ENCODE measurements around the gene THTPA. TPM values are rescaled to one million over a fixed set of nuclear protein-coding genes. Genes with fewer than 3 reads are reported as not detected.
A peak's percentile ranks its signal among the peaks of the same experiment; 100 is the strongest.

THTPA gene
- total RNA-seq, 2 donors from 2014 or later, result 13.0 to 17.0 TPM

DNA sequence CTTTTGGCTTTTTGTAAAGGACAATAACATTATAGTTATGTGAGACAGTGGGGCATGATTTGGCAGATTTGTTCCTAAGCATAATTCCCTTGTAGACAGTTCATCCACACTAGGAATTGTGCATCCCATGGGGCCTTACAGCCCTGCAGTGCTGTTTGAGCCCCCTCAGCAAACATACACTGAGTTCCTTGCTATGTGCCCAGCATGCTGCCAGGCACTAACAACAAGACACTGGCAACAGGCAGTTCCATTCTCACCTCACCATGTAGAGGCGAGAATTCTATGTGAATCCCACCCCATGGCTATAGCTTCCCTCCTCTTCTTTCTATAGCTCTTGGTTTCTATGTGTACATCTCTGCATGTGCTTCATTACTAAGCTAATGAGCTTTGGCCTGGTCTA, 1.9 kb downstream of the THTPA start:
- Histone ChIP-seq H3K9ac (ENCODE audit: extremely low read depth, low read length, poor library complexity, severe bottlenecking) (no peak overlapping the region), H3K4me3 (ENCODE audit: low read length) (no peak overlapping the region), H3K9me3 (ENCODE audit: control insufficient read depth, low read length) (no peaks in the 10 kb centered on the region), H3K27me3 (ENCODE audit: control insufficient read depth, insufficient read depth, low read length, poor library complexity, severe bottlenecking) (no peaks in the 10 kb centered on the region), H3K4me1 (ENCODE audit: control insufficient read depth, insufficient read depth, low read length) (no peaks in the 10 kb centered on the region), H3K36me3 (ENCODE audit: control insufficient read depth, insufficient read depth, low read length) (peaks cover 51% of the 10 kb centered on the region), H3K27ac (ENCODE audit: low read depth, low read length) (no peak overlapping the region)
- Mint-ChIP-seq H3K4me3 (peak overlapping the region; percentile 81), H3K36me3 (ENCODE audit: low read depth) (peaks cover 31% of the 10 kb centered on the region), H3K27me3 (ENCODE audit: insufficient read depth) (no peaks in the 10 kb centered on the region), H3K4me1 (peaks cover 13% of the 10 kb centered on the region), H3K9me3 (no peaks in the 10 kb centered on the region), H3K27ac (no peak overlapping the region)
- 88 to 100% methylated on average over 1 of the region's 1 CpG for WGBS, 2 experiments (ENCODE audit: insufficient coverage in 1 of 2, insufficient read length in 1 of 2)
- no peak for DNase-seq
- no peak for TF ChIP-seq CTCF (conservative IDR thresholded peaks at IDR 0.05)

DNA sequence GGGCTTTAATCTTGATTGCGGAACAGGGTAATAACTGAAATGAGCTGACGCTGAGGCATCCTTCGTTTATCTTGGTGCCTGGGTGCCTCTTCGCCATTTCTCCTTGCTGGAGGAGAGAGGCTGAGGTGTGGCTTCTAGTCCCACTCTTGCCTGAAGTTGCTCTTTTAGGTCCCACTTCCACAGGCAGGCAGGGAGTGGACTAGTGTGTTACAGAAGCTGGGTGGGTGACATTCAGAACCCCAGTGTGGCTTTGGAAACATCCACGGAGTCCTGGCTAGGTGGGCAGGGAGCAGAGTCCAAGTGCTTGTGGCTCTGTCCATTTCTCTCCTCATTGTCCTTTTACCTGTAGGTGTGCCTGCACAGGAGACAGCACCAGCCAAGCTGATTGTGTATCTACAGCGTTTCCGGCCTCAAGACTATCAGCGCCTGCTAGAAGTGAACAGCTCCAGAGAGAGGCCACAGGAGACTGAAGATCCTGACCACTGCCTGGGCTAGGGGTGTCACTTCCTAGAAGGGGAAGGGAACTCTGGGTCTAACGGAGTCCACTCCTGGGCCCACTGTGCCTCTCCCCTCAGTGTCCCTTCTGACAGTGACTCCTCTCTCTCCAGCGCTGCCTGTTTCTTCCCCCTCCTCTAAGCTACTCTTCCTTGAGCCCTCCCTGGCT, 2.4 kb downstream of the THTPA start:
- peaks cover 56% of the 10 kb centered on the region for H3K36me3 ChIP-seq (ENCODE audit: control insufficient read depth, insufficient read depth, low read length)
- no peak for DNase-seq
- no peak overlapping the region for H3K4me3 ChIP-seq (ENCODE audit: low read length)
- H3K4me1 Mint-ChIP-seq, result peaks cover 13% of the 10 kb centered on the region
- peaks cover 36% of the 10 kb centered on the region for H3K36me3 Mint-ChIP-seq (ENCODE audit: low read depth)
- no peak for TF ChIP-seq CTCF (conservative IDR thresholded peaks at IDR 0.05)
- no peak overlapping the region for H3K4me3 Mint-ChIP-seq
- no peaks in the 10 kb centered on the region for H3K9me3 ChIP-seq (ENCODE audit: control insufficient read depth, low read length)
- H3K4me1 ChIP-seq (ENCODE audit: control insufficient read depth, insufficient read depth, low read length), result no peaks in the 10 kb centered on the region
- no peak overlapping the region for H3K9ac ChIP-seq (ENCODE audit: extremely low read depth, low read length, poor library complexity, severe bottlenecking)
- no peaks in the 10 kb centered on the region for H3K27me3 ChIP-seq (ENCODE audit: control insufficient read depth, insufficient read depth, low read length, poor library complexity, severe bottlenecking)
- H3K27ac Mint-ChIP-seq, result peak overlapping the region; percentile 30
- no peaks in the 10 kb centered on the region for H3K9me3 Mint-ChIP-seq
- no peak overlapping the region for H3K27ac ChIP-seq (ENCODE audit: low read depth, low read length)
- H3K27me3 Mint-ChIP-seq (ENCODE audit: insufficient read depth), result no peaks in the 10 kb centered on the region
- whole genome bisulfite sequencing, 2 experiments (ENCODE audit: insufficient coverage in 1 of 2, insufficient read length in 1 of 2), result 91 to 93% methylated on average over 8 to 10 of the region's 10 CpGs

DNA sequence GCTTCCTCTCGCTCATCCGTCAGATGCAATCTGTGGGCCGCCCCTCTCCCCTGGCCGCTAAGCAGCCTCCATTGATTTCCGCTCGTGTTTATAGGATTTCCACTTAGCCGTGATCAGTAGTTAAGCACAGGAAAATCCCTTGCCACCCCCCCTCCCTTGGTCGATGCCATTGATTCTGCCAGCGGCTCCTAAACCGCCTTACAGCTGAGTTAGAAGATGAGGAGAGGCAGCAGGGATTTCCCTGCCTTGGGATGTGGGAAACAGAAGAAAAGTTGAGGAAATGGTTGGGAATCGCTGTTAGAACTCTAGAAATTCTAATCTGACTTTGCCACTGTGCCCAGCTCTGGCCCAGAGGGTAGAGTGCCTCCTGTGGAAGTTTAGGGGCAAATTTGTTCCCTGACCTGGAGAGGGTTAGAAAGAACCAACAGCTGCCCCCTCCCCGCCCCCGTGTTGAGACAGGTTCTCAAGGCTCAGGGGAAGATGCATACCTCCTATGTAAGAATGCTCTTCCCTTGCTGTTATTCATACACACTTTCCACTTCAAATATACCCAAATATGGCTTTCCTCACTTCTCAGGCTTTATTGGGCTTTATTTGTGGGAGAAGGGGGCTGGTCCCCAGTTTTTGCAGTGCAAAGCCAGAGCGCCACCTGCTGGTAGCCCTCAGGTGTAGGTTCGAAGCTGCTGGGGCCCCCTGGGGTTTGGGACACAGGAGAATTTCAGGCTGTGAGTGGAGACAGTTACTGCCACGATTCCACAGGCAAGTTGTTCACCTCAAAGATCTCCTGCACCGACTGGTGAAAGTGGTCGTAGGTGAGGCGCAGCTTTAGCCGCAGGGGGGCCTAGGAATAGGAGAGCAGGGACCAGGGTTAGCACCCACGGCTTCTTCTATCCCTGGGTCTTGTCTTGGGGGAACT, 3.2 kb downstream of the THTPA start:
- Histone ChIP-seq H3K27ac (ENCODE audit: low read depth, low read length) (no peak overlapping the region), H3K9me3 (ENCODE audit: control insufficient read depth, low read length) (no peaks in the 10 kb centered on the region), H3K27me3 (ENCODE audit: control insufficient read depth, insufficient read depth, low read length, poor library complexity, severe bottlenecking) (no peaks in the 10 kb centered on the region), H3K4me3 (ENCODE audit: low read length) (no peak overlapping the region), H3K4me1 (ENCODE audit: control insufficient read depth, insufficient read depth, low read length) (no peaks in the 10 kb centered on the region), H3K36me3 (ENCODE audit: control insufficient read depth, insufficient read depth, low read length) (peaks cover 63% of the 10 kb centered on the region), H3K9ac (ENCODE audit: extremely low read depth, low read length, poor library complexity, severe bottlenecking) (no peak overlapping the region)
- H3K4me1 Mint-ChIP-seq, result peaks cover 13% of the 10 kb centered on the region
- H3K27ac Mint-ChIP-seq, result no peak overlapping the region
- WGBS, 2 experiments (ENCODE audit: insufficient coverage in 1 of 2, insufficient read length in 1 of 2), result 79 to 87% methylated on average over 13 to 21 of the region's 21 CpGs
- H3K36me3 Mint-ChIP-seq (ENCODE audit: low read depth), result peaks cover 41% of the 10 kb centered on the region
- peak; percentile 96 for TF ChIP-seq CTCF (conservative IDR thresholded peaks at IDR 0.05)
- DNase-seq, result peak; percentile 90
- H3K27me3 Mint-ChIP-seq (ENCODE audit: insufficient read depth), result no peaks in the 10 kb centered on the region
- no peaks in the 10 kb centered on the region for H3K9me3 Mint-ChIP-seq
- H3K4me3 Mint-ChIP-seq, result no peak overlapping the region

Data from endodermal cell (in vitro differentiated cells).